Measurements from ENCODE around the gene MAEA. TPM values are rescaled to one million over a fixed set of nuclear protein-coding genes. Genes with fewer than 3 reads are reported as not detected.
A peak's percentile ranks its signal among the peaks of the same experiment; 100 is the strongest.
"Not testable (repeated sequence)": the region's sequence is repeated elsewhere in the genome, so short reads cannot be mapped to it uniquely, and the experiment has no call there.

The MAEA gene
- total RNA-seq, 1 experiment from 2014 or later, result 127 TPM

DNA sequence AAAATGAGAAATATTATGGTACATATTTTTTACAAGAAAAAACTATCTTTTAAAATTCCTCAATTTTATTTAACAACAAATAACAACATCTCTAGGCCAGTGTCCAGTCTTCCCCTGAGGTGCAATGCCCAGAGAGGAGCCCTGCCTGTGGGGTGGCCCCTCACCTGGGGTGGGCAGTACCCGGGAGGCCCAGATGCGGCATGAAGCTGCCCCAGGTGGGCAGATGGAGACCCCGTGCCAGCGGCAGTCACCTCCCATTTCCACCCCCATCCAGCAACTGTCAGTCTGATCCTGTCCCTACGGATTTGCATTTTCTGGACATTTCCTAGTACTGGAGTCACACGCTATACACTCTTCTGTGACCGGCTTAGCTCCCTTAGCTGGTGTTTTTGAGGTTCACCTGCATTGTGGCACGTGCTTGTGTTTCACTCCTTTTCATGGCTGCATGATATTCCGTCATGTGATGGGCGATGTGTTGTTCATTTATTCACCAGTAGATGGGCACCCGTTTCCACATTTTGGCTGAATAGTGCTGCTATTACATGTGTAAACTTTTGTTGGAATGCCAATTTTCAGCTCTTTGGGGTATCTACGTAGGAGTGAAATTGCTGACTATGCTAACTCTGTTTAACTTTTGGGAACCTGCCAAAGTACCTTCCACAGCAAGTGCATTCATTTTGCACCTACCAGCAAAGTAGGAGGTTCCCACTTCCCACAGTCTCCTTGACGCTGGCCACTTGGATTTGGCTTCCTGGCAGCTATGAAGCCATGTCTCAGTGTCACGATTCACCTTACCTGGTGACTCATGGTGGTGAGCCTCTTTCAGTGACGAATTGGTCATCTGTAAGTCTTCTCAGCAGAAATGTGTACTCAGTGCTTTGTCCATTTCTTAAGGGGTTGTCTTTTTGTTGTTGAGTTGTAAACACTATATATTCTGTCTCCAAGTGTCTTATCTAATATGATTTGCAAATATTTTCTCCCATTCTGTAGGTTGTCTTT is 11.7 kb upstream of the MAEA start:
- DNase-seq (ENCODE audit: low spot score), result no peak

DNA sequence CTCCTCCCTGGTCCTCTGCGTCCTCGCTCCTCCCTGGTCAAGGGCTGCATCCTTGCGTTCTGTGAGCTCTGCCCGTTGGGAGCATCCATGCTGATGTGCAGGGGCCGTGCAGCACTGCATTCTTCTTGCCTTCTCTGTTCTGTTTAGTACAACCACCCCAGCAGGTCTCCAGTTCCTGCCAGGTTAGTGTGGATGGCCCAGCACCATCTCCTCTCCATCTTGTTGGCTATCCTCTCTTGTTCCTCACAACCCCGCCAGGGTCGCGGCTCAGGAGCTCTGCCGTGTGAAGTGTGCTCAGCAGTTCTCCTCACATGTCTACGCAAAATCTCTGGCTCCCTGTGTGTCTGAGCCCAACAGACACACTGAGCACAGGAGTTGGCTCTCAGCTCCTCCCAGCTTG is 10.4 kb upstream of the MAEA start:
- DNase-seq (ENCODE audit: low spot score), result no peak

GRCh38 chr4:1283711-1284110 is 6.0 kb upstream of the MAEA start:
- no peak for DNase-seq (ENCODE audit: low spot score)

- no peak for DNase-seq (ENCODE audit: low spot score)
Observed at GRCh38 chr4:1285151-1285789, 4.4 kb upstream of the MAEA start.

GRCh38 chr4:1285790-1286553 is 3.7 kb upstream of the MAEA start:
- DNase-seq (ENCODE audit: low spot score), result no peak

DNA sequence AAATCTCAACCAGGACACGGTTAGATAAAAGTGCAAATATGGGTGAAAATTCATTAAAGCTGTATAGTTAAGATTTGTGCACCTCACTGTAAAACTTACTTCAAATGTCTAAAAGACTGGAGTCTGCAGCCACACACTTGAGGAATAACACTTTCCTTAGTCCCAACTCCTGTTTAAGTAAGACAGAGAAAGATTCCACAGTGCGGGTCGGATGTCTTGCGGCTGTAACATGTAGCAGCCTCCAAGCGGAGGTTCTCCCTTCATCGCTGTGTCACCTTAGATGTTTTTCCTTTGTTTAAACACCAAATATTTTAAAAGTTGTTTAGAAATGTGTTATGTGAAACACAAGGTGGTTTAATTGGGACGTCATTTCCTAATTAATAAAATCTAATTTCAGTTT is 905 bp upstream of the MAEA start:
- DNase-seq (ENCODE audit: low spot score), result no peak

GRCh38 chr4:1290165-1290977 is 680 bp downstream of the MAEA start:
- DNase-seq (ENCODE audit: low spot score), result peak; percentile 57

- DNase-seq (ENCODE audit: low spot score), result no peak
Observed at GRCh38 chr4:1291091-1291490, 1.4 kb downstream of the MAEA start.

DNA sequence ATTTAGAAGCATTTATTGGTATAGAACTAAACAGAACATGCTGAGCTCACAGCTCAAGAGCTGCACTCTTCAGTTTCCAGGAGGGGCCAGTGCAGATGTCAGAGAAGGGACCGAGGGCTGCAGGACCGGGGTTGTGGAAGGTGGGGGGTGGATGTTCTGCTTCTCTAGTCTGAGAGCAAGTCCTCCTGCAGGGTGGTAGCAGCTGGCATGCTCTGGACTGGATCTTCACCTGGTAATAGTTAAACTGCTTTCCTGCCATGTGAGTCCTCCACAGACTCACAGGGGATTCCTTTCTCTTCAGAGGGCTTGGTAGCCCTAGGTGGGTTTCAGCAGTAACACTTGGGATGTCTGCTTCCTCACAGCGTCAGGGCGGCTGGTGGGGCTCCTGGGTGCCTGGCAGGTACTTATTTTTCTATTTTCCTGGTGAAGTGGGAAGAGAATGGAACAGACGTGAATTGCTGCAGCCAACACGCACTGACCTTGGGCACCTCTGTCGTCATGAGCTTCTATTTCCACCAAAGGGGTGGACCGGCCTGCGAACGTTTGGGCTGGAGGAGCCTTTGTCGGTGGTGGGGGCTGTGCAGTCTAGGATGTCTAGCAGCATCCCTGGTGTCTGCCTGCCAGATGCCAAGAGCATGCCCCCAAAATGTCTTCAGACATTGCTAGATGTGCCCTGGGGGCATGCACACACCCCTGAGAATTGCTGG is 2.5 kb downstream of the MAEA start:
- no peak for DNase-seq (ENCODE audit: low spot score)

GRCh38 chr4:1292703-1293011 is 3.0 kb downstream of the MAEA start:
- DNase-seq (ENCODE audit: low spot score), result not testable (repeated sequence)

GRCh38 chr4:1293531-1293941 is 3.8 kb downstream of the MAEA start:
- DNase-seq (ENCODE audit: low spot score), result no peak

DNA sequence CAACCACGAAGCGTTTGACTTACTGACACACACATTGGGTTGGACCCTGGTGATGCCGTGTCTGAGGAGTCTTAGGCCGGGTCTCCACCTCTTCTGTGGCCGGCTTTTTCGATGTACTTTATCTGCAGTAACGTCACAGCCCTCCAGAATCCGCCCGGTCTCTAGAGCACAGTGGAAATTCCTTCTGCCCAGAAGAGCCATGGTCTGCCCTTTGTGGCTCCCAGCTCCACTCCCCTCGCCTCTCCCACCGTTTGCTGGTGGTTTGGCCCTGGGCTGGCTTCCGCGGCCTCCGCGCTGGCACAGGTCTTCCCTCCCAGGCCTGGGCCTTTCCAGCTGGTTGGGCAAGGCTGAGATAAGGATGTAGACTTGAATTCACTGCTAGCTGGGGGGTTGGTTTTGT is 4.3 kb downstream of the MAEA start:
- DNase-seq (ENCODE audit: low spot score), result no peak

- no peak for DNase-seq (ENCODE audit: low spot score)
Observed at GRCh38 chr4:1294424-1294823, 4.7 kb downstream of the MAEA start.

DNA sequence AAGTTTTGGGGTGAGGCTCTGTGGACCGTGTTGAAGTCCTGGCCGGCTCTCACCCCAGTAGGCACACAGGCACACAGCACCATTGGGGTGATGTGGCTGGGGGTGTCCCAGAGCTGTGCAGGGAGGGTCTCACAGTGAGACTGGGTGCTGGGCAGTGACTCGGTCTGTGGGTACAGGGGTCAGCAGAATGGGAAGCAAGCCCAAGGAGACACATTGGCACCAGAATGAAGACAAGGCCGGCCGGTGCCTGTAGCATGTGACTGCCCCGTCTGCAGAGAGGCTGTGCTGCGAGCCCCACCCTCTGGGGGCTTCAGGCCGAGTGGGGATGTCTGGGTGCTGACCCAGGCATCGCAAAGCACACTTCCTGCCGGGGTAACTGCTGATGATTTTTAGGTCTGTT is 5.2 kb downstream of the MAEA start:
- no peak for DNase-seq (ENCODE audit: low spot score)

GRCh38 chr4:1295405-1296055 is 5.8 kb downstream of the MAEA start:
- no peak for DNase-seq (ENCODE audit: low spot score)

DNA sequence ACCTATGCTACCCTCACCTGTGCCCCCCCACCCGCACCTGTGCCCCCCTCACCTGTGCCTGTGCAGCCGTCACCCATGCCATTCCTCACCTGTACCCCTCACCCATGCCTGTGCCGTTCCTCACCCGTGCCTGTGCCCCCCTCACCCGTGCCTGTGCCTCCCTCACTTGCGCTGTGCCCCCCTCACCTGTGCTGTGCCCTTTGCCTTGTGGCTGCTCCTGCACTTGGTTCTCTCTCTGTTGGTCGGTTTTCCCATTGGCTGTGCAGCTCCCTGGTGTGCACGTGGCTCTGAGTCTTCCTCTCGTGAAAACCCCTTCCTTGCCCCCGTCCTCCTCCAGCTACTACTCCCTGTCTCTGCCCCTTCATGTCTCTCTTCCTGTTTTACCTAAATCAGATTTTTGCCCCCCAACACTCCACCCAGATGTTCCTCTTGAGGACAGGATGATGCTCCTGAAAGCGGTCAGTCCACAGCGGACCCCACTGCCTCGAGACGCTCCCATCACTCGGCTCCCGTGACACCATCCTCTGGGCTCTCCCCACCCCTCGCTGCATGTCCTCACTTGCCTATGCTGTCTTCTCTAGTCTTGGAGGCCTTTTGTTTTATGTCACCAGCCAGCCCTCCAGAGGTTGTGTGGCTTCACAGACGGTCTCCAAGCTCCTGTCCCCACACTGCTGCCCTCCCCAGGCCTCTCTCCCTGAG is 6.8 kb downstream of the MAEA start:
- DNase-seq (ENCODE audit: low spot score), result no peak

GRCh38 chr4:1297023-1297395 is 7.3 kb downstream of the MAEA start:
- no peak for DNase-seq (ENCODE audit: low spot score)

DNA sequence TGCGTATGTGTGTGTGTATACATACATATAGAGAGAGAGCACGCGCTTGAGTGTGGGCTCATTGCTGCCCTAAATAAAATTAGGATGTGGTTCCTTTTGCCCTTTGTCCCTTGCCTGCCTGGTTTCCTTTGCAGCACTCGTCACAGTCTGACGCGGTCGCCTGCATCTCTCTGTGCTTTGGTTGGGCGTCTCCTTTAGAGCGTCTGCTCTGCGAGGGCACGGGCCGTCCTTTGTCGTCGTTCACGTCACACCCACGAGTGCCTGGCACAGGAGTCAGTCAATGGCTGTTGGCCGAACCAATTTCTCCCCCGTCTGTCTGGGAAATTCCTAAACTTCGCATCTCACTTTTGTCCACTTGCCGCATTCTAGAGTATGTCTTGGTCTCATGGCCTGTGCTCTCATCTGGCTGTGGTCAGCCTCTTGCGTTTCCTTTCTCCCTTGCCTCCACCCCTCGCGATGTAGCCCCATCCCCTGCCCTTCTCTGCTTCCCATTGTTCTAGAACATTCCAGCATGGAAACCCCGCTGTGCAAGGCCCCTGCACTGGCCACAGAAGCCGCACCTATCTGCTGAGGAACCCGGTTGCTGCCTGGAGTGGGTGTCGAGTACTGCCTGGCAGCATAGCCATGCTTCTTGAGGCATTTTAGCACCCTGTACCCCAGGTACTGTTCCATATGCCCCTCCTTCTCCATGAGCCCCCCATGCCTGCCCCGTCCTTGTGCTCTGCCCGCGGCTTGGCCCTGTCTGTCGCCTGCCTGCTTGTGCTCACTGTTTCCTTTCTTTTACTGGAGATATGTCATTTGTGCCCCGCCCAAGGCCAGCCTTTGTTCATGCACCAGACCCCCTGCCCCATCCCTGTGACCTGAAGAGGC is 8.0 kb downstream of the MAEA start:
- DNase-seq (ENCODE audit: low spot score), result no peak

DNA sequence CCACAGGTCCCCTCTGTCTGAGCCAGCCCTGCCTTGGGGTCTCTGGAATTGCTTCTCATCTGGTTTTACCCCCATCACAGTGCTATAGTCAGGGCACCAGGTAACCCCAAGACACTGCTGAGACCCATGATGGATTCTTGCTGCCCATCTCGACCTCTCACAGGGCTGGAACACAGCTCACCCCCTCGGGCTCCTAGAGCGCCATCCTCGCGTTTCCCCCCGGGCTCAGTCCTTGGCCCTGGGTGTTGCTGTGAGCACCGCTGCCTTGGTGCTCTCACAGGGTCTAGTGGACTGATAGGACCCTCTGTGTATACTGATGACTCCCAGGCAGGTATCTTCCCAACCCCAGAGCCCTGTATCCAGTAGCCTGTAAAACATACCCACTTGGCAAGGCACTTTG is 8.8 kb downstream of the MAEA start:
- DNase-seq (ENCODE audit: low spot score), result no peak
